SK-N-MC (cell line): Measurements from ENCODE around the gene BRD9.

ENCODE experiments used
- EZH2 ChIP-seq: fragments of 200-600 bp; sonication (generic); IDR thresholded peaks from one replicate; pipeline ENCODE4 v1.6.1; 2017; ENCODE audit warnings: antibody characterized with exemption
- POLR2AphosphoS5 ChIP-seq: IDR thresholded peaks from 2 replicates; pipeline ENCODE4 v1.6.1; 2012; ENCODE audit warnings: mild to moderate bottlenecking, low read depth, low read length, borderline replicate concordance

GRCh38 chr5:860506-861150 lies 32.0 kb downstream of the BRD9 start:
- TF ChIP-seq EZH2 (no peak), POLR2AphosphoS5 (no peak)
